H1 (cell line): ENCODE data around the gene FBLN5. TPM values are rescaled to one million over a fixed set of nuclear protein-coding genes. Genes with fewer than 3 reads are reported as not detected.

Source experiments
- BRCA1 ChIP-seq: IDR thresholded peaks from 2 replicates; pipeline ENCODE4 v1.6.1; 2012; ENCODE audit warnings: low read depth, low read length, improper control_type of control experiment
- EZH2 ChIP-seq: fragments of 200-600 bp; sonication (generic); IDR thresholded peaks from 2 replicates; pipeline ENCODE4 v1.7.1; 2012; ENCODE audit warnings: low read depth, mild to moderate bottlenecking, moderate library complexity, low read length, inconsistent platforms; ENCODE audit not compliant: severe bottlenecking
- GABPA ChIP-seq: IDR thresholded peaks from 2 replicates; pipeline ENCODE4 v1.6.1; 2011; ENCODE audit warnings: mild to moderate bottlenecking, low read length, moderate library complexity, borderline replicate concordance; ENCODE audit not compliant: insufficient read depth
- JUND ChIP-seq: IDR thresholded peaks from 2 replicates; pipeline ENCODE4 v1.6.1; 2011; ENCODE audit warnings: mild to moderate bottlenecking, improper control_type of control experiment, low read length
- NANOG ChIP-seq: IDR thresholded peaks from 2 replicates; pipeline ENCODE4 v1.6.1; 2011; ENCODE audit warnings: low read length, low read depth, mild to moderate bottlenecking, inconsistent platforms; ENCODE audit not compliant: insufficient read depth, poor library complexity, severe bottlenecking
- PHF8 ChIP-seq: fragments of 200-600 bp; sonication (generic); conservative IDR thresholded peaks from 2 replicates; pipeline ENCODE4 v1.7.1; 2012; ENCODE audit warnings: low read depth, mild to moderate bottlenecking, inconsistent platforms, low read length, moderate library complexity
- RXRA ChIP-seq: IDR thresholded peaks from 2 replicates; pipeline ENCODE4 v1.6.1; 2011; ENCODE audit warnings: low read depth, mild to moderate bottlenecking, low read length, moderate library complexity; ENCODE audit not compliant: insufficient read depth
- polyA plus RNA-seq, 7 experiments: library from polyadenylated mRNA; depleted of rRNA in 3 of 7; stranded (reverse) in 5 of 7; unstranded in 2 of 7; fragments of >200 nt in 5 of 7; fragments of 200-250 nt in 2 of 7; gene quantifications; 1 replicate in 5 of 7; 2 replicates in 1 of 7; 4 replicates in 1 of 7; pipeline versions ENCODE4 v1.2.1 to v1.2.3, GENCODE V29; 2011 to 2013; ENCODE audit warnings: missing spikeins in 2 of 7, mixed read lengths in 2 of 7
- total RNA-seq: library from RNA; stranded (reverse); fragmentation: NEBNext Ultra II Directional; extraction: Animal tissue kit (Norgen Biotek cat#: 25700); gene quantifications from 2 replicates; pipeline ENCODE4 v1.2.1, GENCODE V29; 2021
- TF ChIP-seq, protein P1 (sequence below): IDR thresholded peaks from 2 replicates; pipeline ENCODE4 v1.6.1; 2011; ENCODE audit warnings: low read length, improper control_type of control experiment

The FBLN5 gene
- total and polyA plus RNA-seq, 2 of the 8 experiments (the other 6 are each of a cell fraction or from before 2014, with no cell fraction given): 0.88 to 3.5 TPM

DNA sequence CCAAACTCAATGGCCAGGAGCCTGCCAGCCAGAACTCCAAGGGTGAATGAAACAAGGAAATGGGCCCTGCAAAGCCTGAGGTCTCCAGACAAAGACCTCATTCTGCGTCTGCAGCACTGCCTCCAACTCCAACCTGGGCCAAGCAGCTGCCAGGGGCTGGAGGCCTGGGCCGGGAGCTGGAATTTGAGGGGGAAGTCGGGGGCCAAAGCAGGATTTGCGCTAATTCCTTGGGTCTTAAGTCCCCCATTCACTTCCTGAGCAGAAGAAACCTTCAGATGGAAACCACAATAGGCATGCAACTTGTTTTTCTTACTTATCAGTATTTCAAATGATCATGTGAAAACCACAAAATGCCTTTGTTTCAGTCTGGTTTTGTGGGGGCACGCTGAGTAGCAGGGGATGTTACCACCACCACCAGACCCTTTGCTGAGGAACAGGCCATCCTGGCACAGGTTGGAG lies 57.2 kb downstream of the FBLN5 start (continued):
- TF ChIP-seq EZH2: no peak
- no peak for TF ChIP-seq JUND
- no peak for TF ChIP-seq PHF8
- TF ChIP-seq GABPA: no peak
- TF ChIP-seq, protein P1, sequence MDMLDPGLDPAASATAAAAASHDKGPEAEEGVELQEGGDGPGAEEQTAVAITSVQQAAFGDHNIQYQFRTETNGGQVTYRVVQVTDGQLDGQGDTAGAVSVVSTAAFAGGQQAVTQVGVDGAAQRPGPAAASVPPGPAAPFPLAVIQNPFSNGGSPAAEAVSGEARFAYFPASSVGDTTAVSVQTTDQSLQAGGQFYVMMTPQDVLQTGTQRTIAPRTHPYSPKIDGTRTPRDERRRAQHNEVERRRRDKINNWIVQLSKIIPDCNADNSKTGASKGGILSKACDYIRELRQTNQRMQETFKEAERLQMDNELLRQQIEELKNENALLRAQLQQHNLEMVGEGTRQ: no peak
- no peak for TF ChIP-seq NANOG
- TF ChIP-seq RXRA: no peak
- TF ChIP-seq BRCA1: no peak
- TF ChIP-seq, all 59 proteins: peak for 0
